Activated CD4-positive, alpha-beta T cell treated with anti-CD3 and anti-CD28 coated beads for 4 hours (primary cell): ENCODE results near the gene SCGB2A2.

ENCODE experiments used
- DNase-seq, 2 donors: peaks; one replicate each; pipeline ENCODE4 v3.0.0-alpha.2; 2020

Gene SCGB2A2

DNA sequence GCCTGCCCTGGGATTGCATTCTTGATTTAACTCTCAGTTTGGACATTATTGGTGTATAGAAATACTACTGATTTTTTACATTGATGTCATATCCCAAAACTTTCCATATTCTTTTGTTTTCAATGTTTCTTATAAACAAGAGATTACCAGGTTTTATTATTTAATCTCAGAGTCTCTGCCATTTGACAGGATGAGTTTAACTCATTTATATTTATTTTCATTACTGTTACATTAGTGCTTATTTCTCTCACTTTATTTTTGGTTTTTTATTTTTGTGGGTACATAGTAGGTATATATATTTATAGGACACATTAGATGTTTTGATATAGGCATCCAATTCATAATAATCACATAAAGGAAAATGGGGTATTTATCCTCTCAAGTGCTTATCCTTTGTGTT is 38.0 kb downstream of the SCGB2A2 start:
- no peak for DNase-seq

GRCh38 chr11:62309991-62310390 is 40.0 kb downstream of the SCGB2A2 start:
- DNase-seq = no peak

GRCh38 chr11:62315431-62315830 is 45.5 kb downstream of the SCGB2A2 start:
- DNase-seq = no peak

DNA sequence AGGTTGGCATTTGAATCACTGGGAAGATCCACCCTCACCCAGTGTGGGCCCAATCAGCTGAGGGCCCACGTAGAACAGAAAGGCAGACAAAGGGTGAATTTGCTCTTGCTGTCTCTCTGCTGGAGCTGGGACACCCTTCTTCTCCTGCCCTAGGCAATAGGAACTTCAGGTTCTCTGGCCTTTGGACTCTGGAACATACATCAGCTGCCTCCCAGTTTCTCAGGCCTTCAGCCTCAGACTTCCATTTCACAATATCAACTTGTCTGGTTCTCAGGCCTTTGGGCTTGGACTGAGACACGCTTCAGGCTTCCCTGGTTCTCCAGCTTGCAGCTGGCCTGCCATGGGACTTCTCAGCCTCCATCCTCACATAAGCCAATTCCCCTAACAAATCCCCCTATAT is 52.6 kb downstream of the SCGB2A2 start:
- no peak for DNase-seq
